Measurements from ENCODE around the gene ALPP.
"Not testable (repeated sequence)": the region's sequence is repeated elsewhere in the genome, so short reads cannot be mapped to it uniquely, and the experiment has no call there.

GRCh38 chr2:232422996-232423395, 44.4 kb downstream of the ALPP start:
- not testable (repeated sequence) for TF ChIP-seq CTCF, POLR2A (IDR thresholded peaks at IDR 0.05)
